Fibroblast of the aortic adventitia (primary cell): Measurements from ENCODE around the gene PRKG1. TPM values are rescaled to one million over a fixed set of nuclear protein-coding genes. Genes with fewer than 3 reads are reported as not detected.

Source experiments
- DNase-seq: peaks from one replicate; pipeline ENCODE4 v3.0.0-alpha.2; 2010; ENCODE audit warnings: low read depth
- H3K4me3 ChIP-seq: 2 replicates; pipeline ENCODE4 v1.5.1; 2011; ENCODE audit warnings: low read depth, mild to moderate bottlenecking, control low read depth, low read length, moderate library complexity
- total RNA-seq: library from RNA; depleted of rRNA; stranded (reverse); fragments of >200 nt; gene quantifications from 2 replicates; pipeline ENCODE4 v1.2.3, GENCODE V29; 2012; ENCODE audit warnings: low replicate concordance
- TF ChIP-seq, protein P1 (sequence below): IDR thresholded peaks from 2 replicates; pipeline ENCODE4 v1.5.1; 2011; ENCODE audit warnings: mild to moderate bottlenecking, low read length, control low read depth, inconsistent platforms; ENCODE audit not compliant: insufficient read depth

PRKG1 gene
- total RNA-seq, 1 donor, result 45.6 TPM

DNA sequence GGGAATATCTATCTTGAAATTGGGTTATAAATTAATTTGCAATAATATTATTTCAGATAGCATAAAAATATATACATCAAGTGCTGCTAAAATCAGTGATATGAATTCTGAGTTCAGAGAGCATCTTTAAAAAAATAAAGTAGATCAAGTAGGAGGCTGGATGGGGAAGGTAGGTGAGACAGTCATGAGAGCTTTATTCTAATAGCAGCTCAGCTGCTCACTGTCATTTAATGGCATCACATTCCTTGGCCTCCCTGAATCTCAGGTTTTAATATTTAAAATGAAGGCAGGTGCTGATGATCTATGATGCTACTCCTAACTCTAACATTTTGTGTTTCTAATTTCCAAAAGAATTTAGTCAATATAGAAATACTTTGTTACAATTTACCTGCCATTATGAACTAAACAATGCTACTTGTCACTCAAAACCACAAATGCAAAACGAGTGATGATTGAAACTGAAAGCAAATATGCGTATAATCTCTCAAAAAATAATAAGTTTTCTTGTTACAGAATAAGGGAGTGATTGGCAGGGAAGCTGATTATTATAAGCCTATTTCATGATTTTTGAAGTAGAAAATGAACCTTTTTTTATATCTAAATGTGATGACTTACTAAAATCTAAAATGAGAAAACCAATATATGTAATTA lies 772.7 kb downstream of the PRKG1 start:
- DNase-seq, result no peak
- TF ChIP-seq, protein P1, sequence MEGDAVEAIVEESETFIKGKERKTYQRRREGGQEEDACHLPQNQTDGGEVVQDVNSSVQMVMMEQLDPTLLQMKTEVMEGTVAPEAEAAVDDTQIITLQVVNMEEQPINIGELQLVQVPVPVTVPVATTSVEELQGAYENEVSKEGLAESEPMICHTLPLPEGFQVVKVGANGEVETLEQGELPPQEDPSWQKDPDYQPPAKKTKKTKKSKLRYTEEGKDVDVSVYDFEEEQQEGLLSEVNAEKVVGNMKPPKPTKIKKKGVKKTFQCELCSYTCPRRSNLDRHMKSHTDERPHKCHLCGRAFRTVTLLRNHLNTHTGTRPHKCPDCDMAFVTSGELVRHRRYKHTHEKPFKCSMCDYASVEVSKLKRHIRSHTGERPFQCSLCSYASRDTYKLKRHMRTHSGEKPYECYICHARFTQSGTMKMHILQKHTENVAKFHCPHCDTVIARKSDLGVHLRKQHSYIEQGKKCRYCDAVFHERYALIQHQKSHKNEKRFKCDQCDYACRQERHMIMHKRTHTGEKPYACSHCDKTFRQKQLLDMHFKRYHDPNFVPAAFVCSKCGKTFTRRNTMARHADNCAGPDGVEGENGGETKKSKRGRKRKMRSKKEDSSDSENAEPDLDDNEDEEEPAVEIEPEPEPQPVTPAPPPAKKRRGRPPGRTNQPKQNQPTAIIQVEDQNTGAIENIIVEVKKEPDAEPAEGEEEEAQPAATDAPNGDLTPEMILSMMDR, result no peak
- H3K4me3 ChIP-seq, result no peak overlapping the region

DNA sequence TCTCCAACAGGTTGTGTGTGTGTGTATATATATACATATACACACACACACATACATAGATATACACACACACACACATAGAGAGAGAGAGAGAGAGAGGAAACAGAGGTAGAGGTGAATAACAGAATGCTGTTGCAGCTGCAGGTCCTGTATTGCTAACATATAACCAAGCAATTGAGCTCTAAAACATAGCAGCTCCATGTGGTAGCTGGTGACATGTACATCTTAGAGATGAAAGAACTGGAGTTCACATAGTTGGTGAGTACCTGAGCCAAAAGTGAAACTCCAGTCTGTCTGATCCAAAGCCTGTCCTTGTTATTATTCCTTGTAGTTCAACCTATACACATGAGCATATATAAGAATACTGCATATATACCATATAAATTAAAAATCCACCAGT lies 778.0 kb downstream of the PRKG1 start:
- TF ChIP-seq, protein P1, result no peak
- DNase-seq, result no peak
- H3K4me3 ChIP-seq, result no peak overlapping the region

- DNase-seq, result no peak
- H3K4me3 ChIP-seq, result no peak overlapping the region
- TF ChIP-seq, protein P1, result no peak
Measured at GRCh38 chr10:51857305-51857704, 783.0 kb downstream of the PRKG1 start.

- peak; percentile 84 for DNase-seq
- no peak overlapping the region for H3K4me3 ChIP-seq
- TF ChIP-seq, protein P1, result no peak
Measured at GRCh38 chr10:51860257-51860656, 786.0 kb downstream of the PRKG1 start.

- no peak overlapping the region for H3K4me3 ChIP-seq
- TF ChIP-seq, protein P1, result no peak
- no peak for DNase-seq
Measured at GRCh38 chr10:51861051-51861450, 786.8 kb downstream of the PRKG1 start.

- H3K4me3 ChIP-seq, result no peak overlapping the region
- TF ChIP-seq, protein P1, result no peak
- no peak for DNase-seq
Measured at GRCh38 chr10:51861731-51862130, 787.4 kb downstream of the PRKG1 start.

DNA sequence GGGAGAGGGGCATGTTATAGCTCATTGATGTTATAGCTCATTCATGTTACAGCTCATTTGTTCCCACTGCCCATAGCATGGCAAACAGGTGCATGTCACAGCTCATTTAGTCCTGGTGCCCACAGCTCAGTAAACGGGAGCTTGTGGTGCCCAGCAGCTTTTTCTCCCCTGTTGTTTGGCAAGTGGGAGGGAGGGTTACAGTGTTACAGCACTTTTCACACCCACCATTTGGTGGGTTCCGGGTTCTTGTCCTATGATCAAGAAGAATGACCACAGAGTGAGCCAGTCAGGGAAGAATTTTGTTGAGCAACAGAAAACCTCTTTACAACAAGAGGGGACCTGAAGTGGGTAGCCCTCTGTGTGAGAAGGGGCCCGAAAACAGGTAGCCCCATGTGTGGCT lies 787.9 kb downstream of the PRKG1 start:
- H3K4me3 ChIP-seq, result no peak overlapping the region
- TF ChIP-seq, protein P1, result no peak
- no peak for DNase-seq
